OCI-LY7 (cell line): ENCODE measurements around the gene DAZAP1. TPM values are rescaled to one million over a fixed set of nuclear protein-coding genes. Genes with fewer than 3 reads are reported as not detected.

Experiments used
- BruUV-seq: library from RNA; stranded (reverse); fragments of 400-500 nt; replicated peaks from 2 replicates; lab custom pipeline; 2021; lab: Mats Ljungman, UMichigan
- CTCF ChIA-PET: fragments of 300-600 bp; sonication (Branson Sonifier 250); formaldehyde crosslinking; loops from one replicate; lab custom pipeline; 2022; ENCODE audit warnings: antibody characterized with exemption; ENCODE audit not compliant: unreplicated experiment; lab: Charles Lee
- POLR2A ChIA-PET: fragments of 300-600 bp; sonication (Branson Sonifier 250); formaldehyde crosslinking; loops from one replicate; lab custom pipeline; 2022; ENCODE audit warnings: antibody characterized with exemption; lab: Charles Lee
- DNase-seq: peaks from one replicate; pipeline ENCODE4 v3.0.0-alpha.2; 2015; ENCODE audit warnings: low spot score
- H2AFZ ChIP-seq: fragments of 200-600 bp; sonication (generic), shearing (Covaris generic); 2 replicates; pipeline ENCODE4 v1.6.1; 2014; ENCODE audit warnings: mild to moderate bottlenecking, antibody characterized with exemption, low read length, moderate library complexity
- H3K27ac ChIP-seq: fragments of 200-600 bp; sonication (generic); 2 replicates; pipeline ENCODE4 v1.5.1; 2014; ENCODE audit warnings: mixed run types, low read depth, mild to moderate bottlenecking, moderate library complexity, low read length, inconsistent platforms; ENCODE audit not compliant: poor library complexity, severe bottlenecking
- H3K36me3 ChIP-seq: fragments of 200-600 bp; sonication (generic); 2 replicates; pipeline ENCODE4 v1.6.1; 2014; ENCODE audit warnings: mild to moderate bottlenecking, antibody characterized with exemption, low read length, moderate library complexity, mixed read lengths; ENCODE audit not compliant: insufficient read depth
- H3K4me1 ChIP-seq: fragments of 200-600 bp; sonication (generic); 2 replicates; pipeline ENCODE4 v1.5.1; 2014; ENCODE audit warnings: mild to moderate bottlenecking, low read length; ENCODE audit not compliant: insufficient read depth, poor library complexity, severe bottlenecking
- H3K4me2 ChIP-seq: fragments of 200-600 bp; sonication (generic); 2 replicates; pipeline ENCODE4 v1.6.1; 2014; ENCODE audit warnings: mild to moderate bottlenecking, low read length
- H3K4me3 ChIP-seq: fragments of 200-600 bp; sonication (generic); 2 replicates; pipeline ENCODE4 v1.5.1; 2014; ENCODE audit warnings: mild to moderate bottlenecking, low read depth, low read length; ENCODE audit not compliant: poor library complexity, severe bottlenecking
- H3K79me2 ChIP-seq: fragments of 200-600 bp; sonication (generic); 2 replicates; pipeline ENCODE4 v1.6.1; 2016; ENCODE audit warnings: low read depth, mild to moderate bottlenecking, low read length, moderate library complexity, mixed read lengths; ENCODE audit not compliant: insufficient read depth
- H3K9me2 ChIP-seq: fragments of 200-600 bp; sonication (generic); 2 replicates; pipeline ENCODE4 v1.6.1; 2016; ENCODE audit warnings: mild to moderate bottlenecking, low read length, mixed read lengths; ENCODE audit not compliant: insufficient read depth
- H3K9me3 ChIP-seq: fragments of 200-600 bp; sonication (generic); 2 replicates; pipeline ENCODE4 v1.6.1; 2014; ENCODE audit warnings: mild to moderate bottlenecking, mixed run types, low read length, mixed read lengths
- H4K20me1 ChIP-seq: fragments of 200-600 bp; sonication (generic); 2 replicates; pipeline ENCODE4 v1.6.1; 2014; ENCODE audit warnings: mild to moderate bottlenecking, antibody characterized with exemption, low read length, moderate library complexity, mixed read lengths; ENCODE audit not compliant: insufficient read depth
- CTCF ChIP-seq: fragments of 200-600 bp; sonication (generic); conservative IDR thresholded peaks from 2 replicates; pipeline ENCODE4 v1.5.1; 2014; ENCODE audit warnings: mild to moderate bottlenecking, antibody characterized with exemption, low read length, moderate library complexity, mixed read lengths
- EZH2phosphoT487 ChIP-seq: fragments of 200-600 bp; sonication (generic); IDR thresholded peaks from 2 replicates; pipeline ENCODE4 v1.6.1; 2018; ENCODE audit warnings: low read depth, borderline replicate concordance, mild to moderate bottlenecking, mixed run types, antibody characterized with exemption, low read length, moderate library complexity, mixed read lengths
- intact Hi-C: fragments of 100-400 bp; cut with micrococcal nuclease; formaldehyde crosslinking; loops from one replicate; pipeline ENCODE4 v1.10.0; 2022; ENCODE audit not compliant: unreplicated experiment
- total RNA-seq, 2 experiments: library from RNA; depleted of rRNA in 1 of 2; stranded (reverse); fragments of >200 nt in 1 of 2; shearing (Covaris generic) in 1 of 2; gene quantifications; 2 replicates each; pipeline ENCODE4 v1.2.3, GENCODE V29; 2014 to 2022

The DAZAP1 gene
- total RNA-seq, 2 experiments from 2014 or later: 170 to 373 TPM

GRCh38 chr19:1394252-1395193 lies 12.9 kb upstream of the DAZAP1 start:
- no peaks in the 10 kb centered on the region for H3K79me2 ChIP-seq
- no TSS peak for BruUV-seq
- H3K4me3 ChIP-seq: no peak overlapping the region
- H3K9me2 ChIP-seq: no peaks in the 10 kb centered on the region
- no peak for TF ChIP-seq CTCF
- TF ChIP-seq EZH2phosphoT487: no peak
- no peaks in the 10 kb centered on the region for H3K4me1 ChIP-seq
- DNase-seq: no peak
- H3K9me3 ChIP-seq: no peaks in the 10 kb centered on the region
- POLR2A ChIA-PET: interaction anchor here (0.7 kb wide), 1 partner anchor 114 kb away, joined by 4 read pairs; no protein-coding TSS in a partner anchor
- no peak overlapping the region for H3K27ac ChIP-seq
- peaks cover 64% of the 10 kb centered on the region for H3K36me3 ChIP-seq
- no peak overlapping the region for H3K4me2 ChIP-seq
- no peaks in the 10 kb centered on the region for H4K20me1 ChIP-seq
- CTCF ChIA-PET: no interaction called here
- intact Hi-C loops: no loop called here
- no peak overlapping the region for H2AFZ ChIP-seq

GRCh38 chr19:1395194-1396018 lies 12.0 kb upstream of the DAZAP1 start:
- no peaks in the 10 kb centered on the region for H3K79me2 ChIP-seq
- intact Hi-C loops: no loop called here
- no peak overlapping the region for H3K4me3 ChIP-seq
- no peak for TF ChIP-seq CTCF
- no peak for TF ChIP-seq EZH2phosphoT487
- peaks cover 1% of the 10 kb centered on the region for H3K4me1 ChIP-seq
- no peaks in the 10 kb centered on the region for H3K9me3 ChIP-seq
- no peaks in the 10 kb centered on the region for H3K9me2 ChIP-seq
- H3K27ac ChIP-seq: no peak overlapping the region
- no peak for DNase-seq
- no peak overlapping the region for H3K4me2 ChIP-seq
- no TSS peak for BruUV-seq
- peaks cover 59% of the 10 kb centered on the region for H3K36me3 ChIP-seq
- ChIA-PET CTCF (no interaction called here), POLR2A (no interaction called here)
- no peak overlapping the region for H2AFZ ChIP-seq
- H4K20me1 ChIP-seq: no peaks in the 10 kb centered on the region
